Endothelial cell (in vitro differentiated cells): ENCODE data around the gene CDH23. TPM values are rescaled to one million over a fixed set of nuclear protein-coding genes. Genes with fewer than 3 reads are reported as not detected.
A peak's percentile ranks its signal among the peaks of the same experiment; 100 is the strongest.

Experiments used
- DNase-seq: peaks from one replicate; pipeline ENCODE4 v3.0.0; 2021; ENCODE audit warnings: low spot score
- H3K27ac Mint-ChIP-seq: one replicate; pipeline ENCODE4 v1.8.0; 2021; ENCODE audit warnings: mixed read lengths, inconsistent platforms; ENCODE audit not compliant: unreplicated experiment
- H3K27me3 Mint-ChIP-seq: one replicate; pipeline ENCODE4 v1.8.0; 2021; ENCODE audit warnings: mild to moderate bottlenecking, moderate library complexity, mixed read lengths, inconsistent platforms; ENCODE audit not compliant: unreplicated experiment
- H3K36me3 Mint-ChIP-seq: one replicate; pipeline ENCODE4 v1.8.0; 2021; ENCODE audit warnings: mild to moderate bottlenecking, low read depth, mixed read lengths, inconsistent platforms; ENCODE audit not compliant: unreplicated experiment
- H3K4me1 Mint-ChIP-seq: one replicate; pipeline ENCODE4 v1.8.0; 2021; ENCODE audit warnings: mild to moderate bottlenecking, mixed read lengths, inconsistent platforms; ENCODE audit not compliant: unreplicated experiment
- H3K4me3 Mint-ChIP-seq: one replicate; pipeline ENCODE4 v1.8.0; 2021; ENCODE audit warnings: mild to moderate bottlenecking, mixed read lengths, inconsistent platforms; ENCODE audit not compliant: unreplicated experiment
- H3K9me3 Mint-ChIP-seq: one replicate; pipeline ENCODE4 v1.8.0; 2021; ENCODE audit warnings: mixed read lengths, inconsistent platforms; ENCODE audit not compliant: unreplicated experiment
- total RNA-seq: library from RNA; stranded (reverse); fragmentation: NEBNext Ultra II Directional; extraction: Animal tissue kit (Norgen Biotek cat#: 25700); gene quantifications from one replicate; pipeline ENCODE4 v1.2.1, GENCODE V29; 2021; ENCODE audit not compliant: unreplicated experiment
- TF ChIP-seq, protein P1 (sequence below): fragments of 200-600 bp; sonication (generic); IDR thresholded peaks from one replicate; pipeline ENCODE4 v1.5.0; 2021; ENCODE audit warnings: antibody characterized with exemption; ENCODE audit not compliant: unreplicated experiment

The CDH23 gene
- total RNA-seq, 1 donor from 2014 or later: 0.54 TPM

DNA sequence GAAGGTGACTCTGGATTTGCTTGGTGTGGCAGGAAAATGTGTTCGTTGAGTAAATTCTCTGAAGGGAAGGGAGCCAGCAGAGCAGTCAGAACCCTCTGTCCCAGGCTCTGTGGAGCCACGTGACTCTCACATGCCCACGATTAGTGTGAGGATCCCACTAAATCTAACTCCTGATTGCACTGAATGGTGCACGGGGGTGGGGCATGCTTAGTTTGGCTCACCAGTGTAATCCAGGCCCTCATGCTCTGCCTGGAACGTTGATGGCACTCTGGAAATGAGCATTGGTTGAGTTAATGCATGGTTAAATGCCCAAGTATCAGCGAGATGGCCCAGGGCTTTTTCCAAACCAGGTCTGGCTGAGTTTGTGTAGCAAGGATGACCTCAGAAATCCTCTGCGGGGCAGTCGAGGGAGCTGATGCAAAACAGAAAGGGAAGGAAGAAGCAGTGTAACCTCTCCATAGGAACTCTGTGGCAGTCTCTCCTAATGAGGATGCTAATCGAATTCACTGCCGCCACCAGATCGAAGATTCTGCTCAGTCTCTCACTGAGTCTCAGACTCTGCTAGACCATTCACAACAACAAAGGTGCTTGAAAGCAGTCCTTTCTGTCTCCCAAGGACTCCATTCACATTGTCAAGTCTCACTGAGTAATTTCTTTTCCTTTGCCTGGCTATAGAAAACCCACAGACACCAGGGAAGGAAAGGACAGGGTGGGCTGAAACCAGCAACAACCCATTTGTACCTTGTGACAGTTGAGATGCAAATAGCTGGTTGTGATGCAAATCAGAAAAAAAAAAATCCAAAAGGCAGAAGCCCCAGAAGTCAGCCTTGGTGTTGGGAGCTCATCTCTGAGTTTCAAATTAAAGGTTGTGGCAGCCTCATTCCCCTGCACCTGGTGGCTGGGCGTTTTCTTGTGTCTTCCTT lies 224.8 kb downstream of the CDH23 start:
- peaks cover 4% of the 10 kb centered on the region for H3K36me3 Mint-ChIP-seq
- peaks cover 3% of the 10 kb centered on the region for H3K27me3 Mint-ChIP-seq
- peaks cover 29% of the 10 kb centered on the region for H3K4me1 Mint-ChIP-seq
- TF ChIP-seq, protein P1, sequence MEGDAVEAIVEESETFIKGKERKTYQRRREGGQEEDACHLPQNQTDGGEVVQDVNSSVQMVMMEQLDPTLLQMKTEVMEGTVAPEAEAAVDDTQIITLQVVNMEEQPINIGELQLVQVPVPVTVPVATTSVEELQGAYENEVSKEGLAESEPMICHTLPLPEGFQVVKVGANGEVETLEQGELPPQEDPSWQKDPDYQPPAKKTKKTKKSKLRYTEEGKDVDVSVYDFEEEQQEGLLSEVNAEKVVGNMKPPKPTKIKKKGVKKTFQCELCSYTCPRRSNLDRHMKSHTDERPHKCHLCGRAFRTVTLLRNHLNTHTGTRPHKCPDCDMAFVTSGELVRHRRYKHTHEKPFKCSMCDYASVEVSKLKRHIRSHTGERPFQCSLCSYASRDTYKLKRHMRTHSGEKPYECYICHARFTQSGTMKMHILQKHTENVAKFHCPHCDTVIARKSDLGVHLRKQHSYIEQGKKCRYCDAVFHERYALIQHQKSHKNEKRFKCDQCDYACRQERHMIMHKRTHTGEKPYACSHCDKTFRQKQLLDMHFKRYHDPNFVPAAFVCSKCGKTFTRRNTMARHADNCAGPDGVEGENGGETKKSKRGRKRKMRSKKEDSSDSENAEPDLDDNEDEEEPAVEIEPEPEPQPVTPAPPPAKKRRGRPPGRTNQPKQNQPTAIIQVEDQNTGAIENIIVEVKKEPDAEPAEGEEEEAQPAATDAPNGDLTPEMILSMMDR: no peak
- DNase-seq: no peak
- H3K4me3 Mint-ChIP-seq: no peak overlapping the region
- H3K27ac Mint-ChIP-seq: peak overlapping the region; percentile 74
- H3K9me3 Mint-ChIP-seq: no peaks in the 10 kb centered on the region

DNA sequence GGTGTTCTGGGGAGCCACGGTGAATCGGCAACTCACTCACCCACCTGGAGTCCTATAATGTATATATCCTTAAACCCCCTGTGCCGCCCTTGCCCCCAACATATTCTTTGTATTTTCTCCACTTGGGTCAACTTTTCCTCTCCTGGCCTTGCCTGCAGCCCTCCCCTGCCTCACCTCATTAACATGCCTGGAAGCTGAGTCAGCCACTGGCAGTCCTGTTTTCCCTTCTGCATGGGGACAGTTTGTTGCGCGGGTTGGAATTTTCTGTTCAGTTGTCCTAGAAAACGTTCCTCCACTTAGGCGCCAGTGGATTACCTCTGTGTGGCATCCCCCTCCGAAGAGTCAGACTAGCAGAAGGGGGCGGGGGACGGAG lies 225.4 kb downstream of the CDH23 start:
- peaks cover 29% of the 10 kb centered on the region for H3K4me1 Mint-ChIP-seq
- peak overlapping the region; percentile 74 for H3K27ac Mint-ChIP-seq
- DNase-seq: no peak
- no peaks in the 10 kb centered on the region for H3K36me3 Mint-ChIP-seq
- H3K4me3 Mint-ChIP-seq: no peak overlapping the region
- no peaks in the 10 kb centered on the region for H3K9me3 Mint-ChIP-seq
- TF ChIP-seq, protein P1: no peak
- peaks cover 3% of the 10 kb centered on the region for H3K27me3 Mint-ChIP-seq

DNA sequence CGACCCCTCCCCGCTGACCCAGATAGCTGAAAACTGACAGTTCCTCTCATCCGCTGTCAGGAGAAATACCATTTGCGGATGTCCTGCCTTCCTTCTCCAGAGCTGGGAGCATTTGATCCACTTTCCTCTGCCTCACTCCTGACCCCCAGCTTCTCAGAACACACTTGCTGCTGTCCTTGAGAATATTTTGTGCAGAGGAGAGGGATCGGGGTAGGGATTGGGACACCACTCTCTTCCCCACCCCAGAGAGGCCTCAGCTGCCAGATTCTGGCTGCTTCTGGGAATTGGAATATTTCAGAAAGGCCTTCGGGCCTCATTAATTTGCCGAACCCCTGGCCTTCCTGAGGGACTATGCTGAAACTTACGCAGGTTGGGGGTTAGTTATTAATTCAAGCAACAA lies 225.9 kb downstream of the CDH23 start:
- H3K27me3 Mint-ChIP-seq: peaks cover 3% of the 10 kb centered on the region
- H3K36me3 Mint-ChIP-seq: no peaks in the 10 kb centered on the region
- H3K9me3 Mint-ChIP-seq: no peaks in the 10 kb centered on the region
- peak overlapping the region; percentile 68 for H3K27ac Mint-ChIP-seq
- DNase-seq: no peak
- TF ChIP-seq, protein P1: no peak
- peaks cover 29% of the 10 kb centered on the region for H3K4me1 Mint-ChIP-seq
- no peak overlapping the region for H3K4me3 Mint-ChIP-seq

DNA sequence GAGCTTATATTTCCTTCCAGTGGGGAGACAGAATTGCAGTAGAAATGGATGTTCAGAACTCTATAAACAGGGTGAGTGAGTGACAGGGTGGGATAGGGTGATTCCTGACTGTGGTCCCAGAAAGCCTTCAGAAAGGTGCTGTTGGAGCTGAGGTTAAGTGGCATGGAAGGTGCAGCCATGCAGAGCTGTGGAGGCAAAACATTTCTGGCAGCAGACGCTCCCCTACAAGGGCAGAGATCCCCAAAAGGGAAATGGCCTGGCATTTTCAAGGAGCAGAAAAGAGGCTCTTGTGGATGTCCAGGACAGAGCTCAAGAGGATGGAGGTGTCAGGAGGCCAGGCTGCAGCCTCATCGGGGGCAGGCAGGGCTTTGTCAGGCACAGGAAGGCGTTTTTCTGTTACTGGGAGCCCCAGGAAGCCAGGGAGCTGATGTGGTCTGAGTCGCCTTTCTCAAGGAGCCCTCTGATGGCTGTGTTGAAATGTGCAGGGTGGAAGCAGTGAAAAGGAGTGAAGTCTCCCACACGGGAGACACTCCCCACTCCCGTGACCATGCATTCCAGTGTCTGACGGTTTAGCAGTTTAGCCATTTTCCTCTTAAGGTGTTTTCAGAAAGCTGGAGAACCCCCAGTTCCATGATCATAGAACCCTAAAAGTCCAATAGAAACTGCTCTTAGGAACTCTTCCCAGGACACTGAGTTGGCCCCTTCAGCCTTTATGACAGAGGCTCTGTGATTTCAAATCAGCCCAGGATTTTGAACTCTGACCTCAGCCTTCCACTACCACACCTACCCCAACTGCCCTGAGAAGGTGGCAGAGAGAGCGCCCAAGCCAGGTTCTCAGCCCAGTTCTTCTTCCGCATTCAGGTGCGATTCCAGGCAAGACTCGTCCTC lies 226.6 kb downstream of the CDH23 start:
- DNase-seq: peak; percentile 46
- H3K27me3 Mint-ChIP-seq: peaks cover 2% of the 10 kb centered on the region
- no peaks in the 10 kb centered on the region for H3K36me3 Mint-ChIP-seq

More for the DNA sequence above, 226.6 kb downstream of the CDH23 start:
- H3K27ac Mint-ChIP-seq: peak overlapping the region; percentile 68
- TF ChIP-seq, protein P1: no peak
- H3K4me3 Mint-ChIP-seq: no peak overlapping the region
- H3K4me1 Mint-ChIP-seq: peaks cover 29% of the 10 kb centered on the region
- no peaks in the 10 kb centered on the region for H3K9me3 Mint-ChIP-seq
